ENCODE results near the gene HSD17B2.

DNA sequence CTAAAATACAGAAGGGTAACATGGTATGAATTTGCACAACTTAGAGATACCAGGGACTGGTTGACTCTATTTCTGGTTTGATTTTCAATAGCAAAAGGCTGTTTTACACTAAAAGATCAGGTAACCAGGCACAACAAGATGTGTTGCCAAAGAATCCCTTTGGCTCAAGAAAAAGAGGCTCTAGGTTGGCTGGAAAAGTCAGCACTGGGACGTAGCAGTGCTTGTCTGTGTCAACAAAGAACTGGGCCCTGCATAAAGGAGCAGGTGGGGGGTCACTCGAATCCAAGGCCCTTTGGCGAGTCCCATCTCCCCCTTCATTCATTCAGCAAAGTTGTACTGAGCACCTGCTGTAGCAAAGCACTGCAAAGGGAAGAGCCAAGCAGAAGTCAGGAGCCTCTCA lies 42.2 kb upstream of the HSD17B2 start:
- TF ChIP-seq, protein P1, sequence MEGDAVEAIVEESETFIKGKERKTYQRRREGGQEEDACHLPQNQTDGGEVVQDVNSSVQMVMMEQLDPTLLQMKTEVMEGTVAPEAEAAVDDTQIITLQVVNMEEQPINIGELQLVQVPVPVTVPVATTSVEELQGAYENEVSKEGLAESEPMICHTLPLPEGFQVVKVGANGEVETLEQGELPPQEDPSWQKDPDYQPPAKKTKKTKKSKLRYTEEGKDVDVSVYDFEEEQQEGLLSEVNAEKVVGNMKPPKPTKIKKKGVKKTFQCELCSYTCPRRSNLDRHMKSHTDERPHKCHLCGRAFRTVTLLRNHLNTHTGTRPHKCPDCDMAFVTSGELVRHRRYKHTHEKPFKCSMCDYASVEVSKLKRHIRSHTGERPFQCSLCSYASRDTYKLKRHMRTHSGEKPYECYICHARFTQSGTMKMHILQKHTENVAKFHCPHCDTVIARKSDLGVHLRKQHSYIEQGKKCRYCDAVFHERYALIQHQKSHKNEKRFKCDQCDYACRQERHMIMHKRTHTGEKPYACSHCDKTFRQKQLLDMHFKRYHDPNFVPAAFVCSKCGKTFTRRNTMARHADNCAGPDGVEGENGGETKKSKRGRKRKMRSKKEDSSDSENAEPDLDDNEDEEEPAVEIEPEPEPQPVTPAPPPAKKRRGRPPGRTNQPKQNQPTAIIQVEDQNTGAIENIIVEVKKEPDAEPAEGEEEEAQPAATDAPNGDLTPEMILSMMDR (IDR thresholded peaks at IDR 0.05 in 4 of 5, conservative IDR thresholded peaks at IDR 0.05 in 1 of 5): no peak
- TF ChIP-seq POLR2A (IDR thresholded peaks at IDR 0.05): no peak

Data from gastrocnemius medialis (tissue), 4 donors.